Breast epithelium (tissue), 4 donors: ENCODE data around the gene C4orf17. TPM values are rescaled to one million over a fixed set of nuclear protein-coding genes. Genes with fewer than 3 reads are reported as not detected.
"Not testable (repeated sequence)": the region's sequence is repeated elsewhere in the genome, so short reads cannot be mapped to it uniquely, and the experiment has no call there.

ENCODE experiments used
- DNase-seq, 2 donors: peaks; one replicate each; pipeline ENCODE4 v3.0.0-alpha.2; 2019; ENCODE audit warnings: low spot score in 2 of 2
- H3K27ac ChIP-seq, 2 donors: fragments of 200-600 bp; sonication (generic) in 1 of 2; one replicate each; pipeline ENCODE4 v1.5.1; 2016 to 2019; ENCODE audit warnings: mild to moderate bottlenecking in 1 of 2
- H3K27me3 ChIP-seq, 2 donors: fragments of 200-600 bp; sonication (generic) in 1 of 2; one replicate each; pipeline versions ENCODE4 v1.5.1 to v1.6.0; 2017 to 2019; ENCODE audit warnings: control low read depth in 1 of 2, mild to moderate bottlenecking in 1 of 2
- H3K36me3 ChIP-seq: fragments of 200-600 bp; one replicate; pipeline ENCODE4 v1.5.1; 2019
- H3K4me1 ChIP-seq, 2 donors: fragments of 200-600 bp; sonication (generic); one replicate each; pipeline ENCODE4 v1.5.1; 2016 to 2019; ENCODE audit warnings: control low read depth in 1 of 2
- H3K4me3 ChIP-seq, 3 donors: fragments of 200-600 bp; sonication (generic); 1 replicate in 2 of 3; 2 replicates in 1 of 3; pipeline ENCODE4 v1.5.1; 2016 to 2019; ENCODE audit warnings: mild to moderate bottlenecking in 3 of 3, moderate library complexity in 2 of 3
- H3K9me3 ChIP-seq, 2 donors: fragments of 200-600 bp; sonication (generic) in 1 of 2; one replicate each; pipeline ENCODE4 v1.5.1; 2016 to 2019; ENCODE audit warnings: control low read depth in 1 of 2
- CTCF ChIP-seq, 3 donors: fragments of 450-650 bp; IDR thresholded peaks; one replicate each; pipeline ENCODE4 v1.5.1; 2016 to 2017; ENCODE audit warnings: antibody characterized with exemption in 3 of 3, mild to moderate bottlenecking in 3 of 3, moderate library complexity in 3 of 3
- POLR2A ChIP-seq: fragments of 450-650 bp; IDR thresholded peaks from one replicate; pipeline ENCODE4 v1.6.1; 2016; ENCODE audit warnings: antibody characterized with exemption, mild to moderate bottlenecking, moderate library complexity
- POLR2AphosphoS5 ChIP-seq, 3 donors: sonication (generic); formaldehyde crosslinking; IDR thresholded peaks; one replicate each; pipeline ENCODE4 v1.6.1; 2017; ENCODE audit warnings: antibody characterized with exemption in 3 of 3
- intact Hi-C: fragments of 100-400 bp; cut with DNase I; formaldehyde crosslinking; loops from one replicate; pipeline ENCODE4 v1.15.1; 2023; ENCODE audit warnings: low total_unique reads
- total RNA-seq, 3 donors: library from RNA; depleted of rRNA; stranded (reverse); fragments of >200 nt; gene quantifications; one replicate each; pipeline ENCODE4 v1.1.0, GENCODE V29; 2016

Gene C4orf17
- total RNA-seq, 3 donors from 2014 or later = not detected

GRCh38 chr4:99507762-99508161, 3.1 kb upstream of the C4orf17 start:
- H3K4me3 ChIP-seq = no peak overlapping the region
- H3K4me1 ChIP-seq = no peaks in the 10 kb centered on the region
- no peaks in the 10 kb centered on the region for H3K36me3 ChIP-seq
- intact Hi-C loops = no loop called here
- no peaks in the 10 kb centered on the region for H3K27me3 ChIP-seq
- no peak overlapping the region for H3K27ac ChIP-seq
- TF ChIP-seq POLR2AphosphoS5 (IDR thresholded peaks at IDR 0.05) = no peak
- TF ChIP-seq CTCF (IDR thresholded peaks at IDR 0.05) = no peak
- no peak for TF ChIP-seq POLR2A
- peaks cover 0 to 7% of the 10 kb centered on the region in 2 donors for H3K9me3 ChIP-seq
- DNase-seq = no peak

GRCh38 chr4:99518601-99519295, 7.9 kb downstream of the C4orf17 start:
- Histone ChIP-seq H3K4me3 (no peak overlapping the region), H3K27me3 (no peaks in the 10 kb centered on the region), H3K27ac (no peak overlapping the region), H3K36me3 (no peaks in the 10 kb centered on the region), H3K4me1 (no peaks in the 10 kb centered on the region), H3K9me3 (no peaks in the 10 kb centered on the region)
- no peak for DNase-seq
- TF ChIP-seq POLR2AphosphoS5 (IDR thresholded peaks at IDR 0.05) (no peak), POLR2A (no peak), CTCF (IDR thresholded peaks at IDR 0.05) (no peak)
- intact Hi-C loops = no loop called here

- Histone ChIP-seq H3K9me3 (no peaks in the 10 kb centered on the region), H3K27me3 (no peaks in the 10 kb centered on the region), H3K36me3 (no peaks in the 10 kb centered on the region), H3K27ac (no peak overlapping the region), H3K4me1 (no peaks in the 10 kb centered on the region), H3K4me3 (no peak overlapping the region)
- intact Hi-C loops = no loop called here
- TF ChIP-seq CTCF (IDR thresholded peaks at IDR 0.05) (no peak), POLR2A (no peak), POLR2AphosphoS5 (IDR thresholded peaks at IDR 0.05) (no peak)
- DNase-seq = no peak
Measured at GRCh38 chr4:99529228-99529627, 18.4 kb downstream of the C4orf17 start.

GRCh38 chr4:99529956-99530355, 19.1 kb downstream of the C4orf17 start:
- intact Hi-C loops = no loop called here
- Histone ChIP-seq H3K4me1 (no peaks in the 10 kb centered on the region), H3K27me3 (no peaks in the 10 kb centered on the region), H3K9me3 (no peaks in the 10 kb centered on the region), H3K4me3 (no peak overlapping the region), H3K36me3 (no peaks in the 10 kb centered on the region), H3K27ac (no peak overlapping the region)
- TF ChIP-seq POLR2AphosphoS5 (IDR thresholded peaks at IDR 0.05) = no peak
- no peak for TF ChIP-seq POLR2A
- no peak for TF ChIP-seq CTCF (IDR thresholded peaks at IDR 0.05)
- DNase-seq = no peak

- H3K9me3 ChIP-seq, DNase-seq, intact Hi-C loops, H3K4me1 ChIP-seq, H3K4me3 ChIP-seq, H3K27ac ChIP-seq, H3K27me3 ChIP-seq, H3K36me3 ChIP-seq: not testable (repeated sequence)
Measured at GRCh38 chr4:99534699-99535098, 23.9 kb downstream of the C4orf17 start.

- no peaks in the 10 kb centered on the region for H3K27me3 ChIP-seq
- H3K9me3 ChIP-seq = no peaks in the 10 kb centered on the region
- DNase-seq = no peak
- no peaks in the 10 kb centered on the region for H3K36me3 ChIP-seq
- intact Hi-C loops = no loop called here
- H3K4me1 ChIP-seq = no peaks in the 10 kb centered on the region
- H3K27ac ChIP-seq = no peak overlapping the region
- no peak for TF ChIP-seq POLR2AphosphoS5 (IDR thresholded peaks at IDR 0.05)
- no peak overlapping the region for H3K4me3 ChIP-seq
Measured at GRCh38 chr4:99536271-99536670, 25.4 kb downstream of the C4orf17 start.
